NB4 (cell line): ENCODE results near the gene SAMD4A.

Experiments
- MYC ChIP-seq: IDR thresholded peaks from 2 replicates; pipeline ENCODE4 v1.6.1; 2011; ENCODE audit warnings: low read depth, low read length
- POLR2A ChIP-seq: IDR thresholded peaks from 2 replicates; pipeline ENCODE4 v1.6.1; 2011; ENCODE audit warnings: mild to moderate bottlenecking; ENCODE audit not compliant: insufficient read length; ENCODE audit errors: extremely low read depth
- TF ChIP-seq, protein P1 (sequence below): IDR thresholded peaks from one replicate; pipeline ENCODE4 v1.5.1; 2012; ENCODE audit warnings: low read depth, low read length
- TF ChIP-seq, protein P2 (sequence below): IDR thresholded peaks from 2 replicates; pipeline ENCODE4 v1.6.1; 2011; ENCODE audit warnings: low read depth, low read length

DNA sequence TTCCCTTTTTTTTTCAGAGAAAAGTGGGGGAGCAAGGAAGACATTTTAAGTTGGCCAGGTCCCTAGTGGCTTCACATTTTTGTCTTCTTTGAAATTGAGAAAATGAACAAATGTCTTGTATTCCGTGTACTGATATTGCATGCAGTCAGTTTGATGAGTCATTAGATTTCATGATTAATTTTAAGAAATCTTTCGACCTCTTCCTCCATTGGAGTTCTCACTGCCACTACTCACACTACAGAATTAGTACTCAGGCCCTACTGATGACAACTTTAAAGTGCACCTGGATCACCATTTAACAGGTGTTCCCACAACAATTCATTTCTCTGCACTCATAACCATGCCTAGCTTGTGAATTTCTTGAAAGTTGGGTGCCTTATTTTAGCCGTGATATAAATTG, 50.5 kb downstream of the SAMD4A start:
- TF ChIP-seq, protein P1, sequence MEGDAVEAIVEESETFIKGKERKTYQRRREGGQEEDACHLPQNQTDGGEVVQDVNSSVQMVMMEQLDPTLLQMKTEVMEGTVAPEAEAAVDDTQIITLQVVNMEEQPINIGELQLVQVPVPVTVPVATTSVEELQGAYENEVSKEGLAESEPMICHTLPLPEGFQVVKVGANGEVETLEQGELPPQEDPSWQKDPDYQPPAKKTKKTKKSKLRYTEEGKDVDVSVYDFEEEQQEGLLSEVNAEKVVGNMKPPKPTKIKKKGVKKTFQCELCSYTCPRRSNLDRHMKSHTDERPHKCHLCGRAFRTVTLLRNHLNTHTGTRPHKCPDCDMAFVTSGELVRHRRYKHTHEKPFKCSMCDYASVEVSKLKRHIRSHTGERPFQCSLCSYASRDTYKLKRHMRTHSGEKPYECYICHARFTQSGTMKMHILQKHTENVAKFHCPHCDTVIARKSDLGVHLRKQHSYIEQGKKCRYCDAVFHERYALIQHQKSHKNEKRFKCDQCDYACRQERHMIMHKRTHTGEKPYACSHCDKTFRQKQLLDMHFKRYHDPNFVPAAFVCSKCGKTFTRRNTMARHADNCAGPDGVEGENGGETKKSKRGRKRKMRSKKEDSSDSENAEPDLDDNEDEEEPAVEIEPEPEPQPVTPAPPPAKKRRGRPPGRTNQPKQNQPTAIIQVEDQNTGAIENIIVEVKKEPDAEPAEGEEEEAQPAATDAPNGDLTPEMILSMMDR, result no peak
- TF ChIP-seq, protein P2, sequence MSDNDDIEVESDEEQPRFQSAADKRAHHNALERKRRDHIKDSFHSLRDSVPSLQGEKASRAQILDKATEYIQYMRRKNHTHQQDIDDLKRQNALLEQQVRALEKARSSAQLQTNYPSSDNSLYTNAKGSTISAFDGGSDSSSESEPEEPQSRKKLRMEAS, result no peak
- TF ChIP-seq POLR2A (no peak), MYC (no peak)
